ENCODE data around the gene SGIP1. TPM values are rescaled to one million over a fixed set of nuclear protein-coding genes. Genes with fewer than 3 reads are reported as not detected.
"Not testable (repeated sequence)": the region's sequence is repeated elsewhere in the genome, so short reads cannot be mapped to it uniquely, and the experiment has no call there.

The SGIP1 gene
- total RNA-seq, 8 experiments from 2014 or later, result 0.05 to 82.9 (median 26.2) TPM; not detected in 1

GRCh38 chr1:66733348-66734017 lies 199.5 kb downstream of the SGIP1 start:
- no peaks in the 10 kb centered on the region for H3K4me1 ChIP-seq (replicated peaks in 1 of 2)
- in situ Hi-C loops (cut with MboI; ENCODE audit: low pct_unique_long_range_greater_than_20kb in 2 of 9, low sequenced_read_pairs in 9 of 9, unreplicated experiment in 9 of 9), result no loop called here
- 71 to 92% (median 86%) methylated on average over 5 to 7 of the region's 7 CpGs for WGBS, 10 experiments
- no peak for ATAC-seq (replicated peaks in 6 of 8)
- H3K4me3 ChIP-seq, result no peak overlapping the region
- no peak overlapping the region for H3K27ac ChIP-seq

GRCh38 chr1:66734531-66734930 lies 200.6 kb downstream of the SGIP1 start:
- H3K4me1 ChIP-seq (replicated peaks in 1 of 2); in situ Hi-C loops (cut with MboI; ENCODE audit: low pct_unique_long_range_greater_than_20kb in 2 of 9, low sequenced_read_pairs in 9 of 9, unreplicated experiment in 9 of 9); H3K27ac ChIP-seq; ATAC-seq (replicated peaks in 6 of 8); H3K4me3 ChIP-seq: not testable (repeated sequence)
- 18 to 100% (median 76%) methylated on average over 2 to 6 of the region's 6 CpGs for WGBS, 10 experiments

GRCh38 chr1:66737836-66738235 lies 203.9 kb downstream of the SGIP1 start:
- no peaks in the 10 kb centered on the region for H3K4me1 ChIP-seq (replicated peaks in 1 of 2)
- 50 to 93% (median 76%) methylated on average over 1 to 2 of the region's 2 CpGs; no CpG with 5 or more reads in 3 of the 10 experiments for WGBS, 10 experiments
- H3K27ac ChIP-seq, result no peak overlapping the region
- ATAC-seq (replicated peaks in 6 of 8), result no peak
- in situ Hi-C loops (cut with MboI; ENCODE audit: low pct_unique_long_range_greater_than_20kb in 2 of 9, low sequenced_read_pairs in 9 of 9, unreplicated experiment in 9 of 9), result no loop called here
- H3K4me3 ChIP-seq, result no peak overlapping the region

- Histone ChIP-seq H3K4me3 (no peak overlapping the region), H3K27ac (no peak overlapping the region), H3K4me1 (replicated peaks in 1 of 2) (no peaks in the 10 kb centered on the region)
- ATAC-seq (replicated peaks in 6 of 8), result no peak
- in situ Hi-C loops (cut with MboI; ENCODE audit: low pct_unique_long_range_greater_than_20kb in 2 of 9, low sequenced_read_pairs in 9 of 9, unreplicated experiment in 9 of 9), result no loop called here
- 40 to 98% (median 83%) methylated on average over 1 to 9 of the region's 9 CpGs; no CpG with 5 or more reads in 3 of the 10 experiments for whole genome bisulfite sequencing, 10 experiments
These were observed 205.6 kb downstream of the SGIP1 start for GRCh38 chr1:66739401-66740157.

- Histone ChIP-seq H3K27ac (no peak overlapping the region), H3K4me3 (no peak overlapping the region), H3K4me1 (replicated peaks in 1 of 2) (no peaks in the 10 kb centered on the region)
- no peak for ATAC-seq (replicated peaks in 6 of 8)
- WGBS, 10 experiments, result 27 to 75% (median 50%) methylated on average over 2 of the region's 2 CpGs
- in situ Hi-C loops (cut with MboI; ENCODE audit: low pct_unique_long_range_greater_than_20kb in 2 of 9, low sequenced_read_pairs in 9 of 9, unreplicated experiment in 9 of 9), result no loop called here
These were observed 211.5 kb downstream of the SGIP1 start for GRCh38 chr1:66745451-66745850.

- Histone ChIP-seq H3K27ac (no peak overlapping the region), H3K4me1 (replicated peaks in 1 of 2) (peaks cover 0 to 1% of the 10 kb centered on the region in 2 donors), H3K4me3 (no peak overlapping the region)
- ATAC-seq (replicated peaks in 6 of 8), result peak in 1 of 8 experiments; percentile 20
- 0 to 50% (median 44%) methylated on average over 1 of the region's 1 CpG; no CpG with 5 or more reads in 1 of the 10 experiments for whole genome bisulfite sequencing, 10 experiments
- in situ Hi-C loops (cut with MboI; ENCODE audit: low pct_unique_long_range_greater_than_20kb in 2 of 9, low sequenced_read_pairs in 9 of 9, unreplicated experiment in 9 of 9), result no loop called here
These were observed 213.5 kb downstream of the SGIP1 start for GRCh38 chr1:66747501-66747900.

- in situ Hi-C loops (cut with MboI; ENCODE audit: low pct_unique_long_range_greater_than_20kb in 2 of 9, low sequenced_read_pairs in 9 of 9, unreplicated experiment in 9 of 9), result loop anchor here in 5 of 9 experiments (25.0 kb wide), 4 partner anchors 187 to 737 kb away; partner anchors contain the start of genes C1orf141 (in 3 of the 5) and IL23R (in 1 of the 5)
- WGBS, 10 experiments, result 68 to 100% (median 83%) methylated on average over 1 to 3 of the region's 3 CpGs; no CpG with 5 or more reads in 3 of the 10 experiments
These were observed 216.6 kb downstream of the SGIP1 start for GRCh38 chr1:66750577-66750976.

GRCh38 chr1:66751160-66751559 lies 217.2 kb downstream of the SGIP1 start:
- ATAC-seq (replicated peaks in 6 of 8), result no peak
- Histone ChIP-seq H3K4me1 (replicated peaks in 1 of 2) (peaks cover 0 to 3% of the 10 kb centered on the region in 2 donors), H3K27ac (no peak overlapping the region), H3K4me3 (no peak overlapping the region)
- 70 to 94% (median 87%) methylated on average over 3 to 4 of the region's 4 CpGs for WGBS, 10 experiments
- in situ Hi-C loops (cut with MboI; ENCODE audit: low pct_unique_long_range_greater_than_20kb in 2 of 9, low sequenced_read_pairs in 9 of 9, unreplicated experiment in 9 of 9), result loop anchor here in 5 of 9 experiments (25.0 kb wide), 4 partner anchors 186 to 736 kb away; partner anchors contain the start of genes C1orf141 (in 3 of the 5) and IL23R (in 1 of the 5)

More at GRCh38 chr1:66750577-66750976, 216.6 kb downstream of the SGIP1 start:
- H3K4me1 ChIP-seq (replicated peaks in 1 of 2), result peaks cover 0 to 3% of the 10 kb centered on the region in 2 donors
- no peak overlapping the region for H3K27ac ChIP-seq
- no peak for ATAC-seq (replicated peaks in 6 of 8)
- no peak overlapping the region for H3K4me3 ChIP-seq

- H3K27ac ChIP-seq, result no peak within 1 kb of the TSS
- WGBS, 10 experiments, result 0 to 61% (median 20%) methylated on average over 1 to 18 of the region's 35 CpGs; no CpG with 5 or more reads in 1 of the 10 experiments
- in situ Hi-C loops (cut with MboI; ENCODE audit: low pct_unique_long_range_greater_than_20kb in 2 of 9, low sequenced_read_pairs in 9 of 9, unreplicated experiment in 9 of 9), result loop anchor here in 5 of 9 experiments (25.0 kb wide), 4 partner anchors 185 to 735 kb away; partner anchors contain the start of genes C1orf141 (in 3 of the 5) and IL23R (in 1 of the 5)
- H3K4me1 ChIP-seq (replicated peaks in 1 of 2), result peaks cover 0 to 3% of the 10 kb centered on the region in 2 donors
- peak within 1 kb of the TSS; percentile 6 to 32 (median 17) for H3K4me3 ChIP-seq
- peak; percentile 91 to 100 (median 98) for ATAC-seq (replicated peaks in 6 of 8)
These were observed 218.1 kb downstream of the SGIP1 start, which contains the start of gene DYNLT5 for GRCh38 chr1:66752000-66752592. Gene DYNLT5 (plus strand): TSS chr1:66752459. CDS start chr1:66754659, 2,200 bp downstream.

- H3K4me3 ChIP-seq, result peak overlapping the region in 4 of 5 donors; percentile 6 to 32 (median 18)
- ATAC-seq (replicated peaks in 6 of 8), result peak in 4 of 8 experiments; percentile 10 to 34 (median 14)
- in situ Hi-C loops (cut with MboI; ENCODE audit: low pct_unique_long_range_greater_than_20kb in 2 of 9, low sequenced_read_pairs in 9 of 9, unreplicated experiment in 9 of 9), result loop anchor here in 5 of 9 experiments (25.0 kb wide), 4 partner anchors 184 to 734 kb away; partner anchors contain the start of genes C1orf141 (in 3 of the 5) and IL23R (in 1 of the 5)
- H3K4me1 ChIP-seq (replicated peaks in 1 of 2), result peaks cover 0 to 3% of the 10 kb centered on the region in 2 donors
- H3K27ac ChIP-seq, result no peak overlapping the region
- 45 to 100% (median 67%) methylated on average over 1 to 17 of the region's 18 CpGs; no CpG with 5 or more reads in 1 of the 10 experiments for WGBS, 10 experiments
These were observed 218.9 kb downstream of the SGIP1 start for GRCh38 chr1:66752671-66753371.

GRCh38 chr1:66757722-66758240 lies 223.8 kb downstream of the SGIP1 start:
- in situ Hi-C loops (cut with MboI; ENCODE audit: low pct_unique_long_range_greater_than_20kb in 2 of 9, low sequenced_read_pairs in 9 of 9, unreplicated experiment in 9 of 9), result loop anchor here in 5 of 9 experiments (25.0 kb wide), 4 partner anchors 180 to 730 kb away; partner anchors contain the start of genes C1orf141 (in 3 of the 5) and IL23R (in 1 of the 5)
- no peak overlapping the region for H3K27ac ChIP-seq
- ATAC-seq (replicated peaks in 6 of 8), result peak in 1 of 8 experiments; percentile 77

More at GRCh38 chr1:66757722-66758240, 223.8 kb downstream of the SGIP1 start:
- H3K4me1 ChIP-seq (replicated peaks in 1 of 2), result peaks cover 0 to 2% of the 10 kb centered on the region in 2 donors
- 47 to 93% (median 80%) methylated on average over 4 to 6 of the region's 6 CpGs for WGBS, 10 experiments
- no peak overlapping the region for H3K4me3 ChIP-seq
